SK-N-SH (cell line): ENCODE data around the gene MTA2. TPM values are rescaled to one million over a fixed set of nuclear protein-coding genes. Genes with fewer than 3 reads are reported as not detected.

Source experiments
- CTCF ChIA-PET: fragments of 300-600, 350-600 bp; formaldehyde crosslinking; extraction: SDS; loops from one replicate; lab custom pipeline; 2021; lab: Yijun Ruan, JAX
- POLR2A ChIA-PET: fragments of 350-600 bp; sonication (Branson Sonifier 250); formaldehyde crosslinking; extraction: SDS; loops from one replicate; lab custom pipeline; 2020; ENCODE audit warnings: antibody characterized with exemption, inconsistent platforms; lab: Yijun Ruan, JAX
- DNase-seq: peaks from one replicate; pipeline ENCODE4 v3.0.0; 2012
- H2AFZ ChIP-seq: fragments of 200-600 bp; sonication (generic); 2 replicates; pipeline ENCODE4 v1.8.1; 2016; ENCODE audit warnings: antibody characterized with exemption, mild to moderate bottlenecking, low read depth
- H3F3A ChIP-seq: fragments of 200-600 bp; sonication (generic); replicated peaks from 2 replicates; pipeline ENCODE3; 2016; ENCODE audit warnings: antibody characterized with exemption, mild to moderate bottlenecking; ENCODE audit not compliant: insufficient read depth
- H3K27ac ChIP-seq, 2 experiments: fragments of 200-500 bp in 1 of 2; fragments of 200-600 bp in 1 of 2; sonication (Bioruptor generic) in 1 of 2; sonication (generic), shearing (Covaris generic) in 1 of 2; 2 replicates each; pipeline versions ENCODE4 v1.5.1 to v1.6.1; 2014 to 2016; ENCODE audit warnings: low read depth in 2 of 2, inconsistent platforms in 1 of 2, low read length in 1 of 2, mild to moderate bottlenecking in 1 of 2, mixed read lengths in 1 of 2
- H3K27me3 ChIP-seq: fragments of 200-600 bp; sonication (generic), shearing (Covaris generic); 2 replicates; pipeline ENCODE4 v1.6.1; 2016; ENCODE audit warnings: mixed run types; ENCODE audit not compliant: insufficient read depth
- H3K36me3 ChIP-seq, 2 experiments: fragments of 200-500 bp in 1 of 2; fragments of 200-600 bp in 1 of 2; sonication (Bioruptor generic) in 1 of 2; sonication (generic) in 1 of 2; replicated peaks in 1 of 2; 2 replicates each; pipeline versions ENCODE3 to v1.5.1; 2014 to 2016; ENCODE audit warnings: low read length in 1 of 2, mild to moderate bottlenecking in 1 of 2; ENCODE audit not compliant: insufficient read depth in 2 of 2, control insufficient read depth in 1 of 2
- H3K4me1 ChIP-seq, 2 experiments: fragments of 200-500 bp in 1 of 2; fragments of 200-600 bp in 1 of 2; sonication (Bioruptor generic) in 1 of 2; sonication (generic), shearing (Covaris generic) in 1 of 2; 2 replicates each; pipeline versions ENCODE4 v1.5.1 to v1.6.1; 2014 to 2016; ENCODE audit warnings: low read depth in 1 of 2, low read length in 1 of 2, mixed run types in 1 of 2; ENCODE audit not compliant: insufficient read depth in 2 of 2, control insufficient read depth in 1 of 2
- H3K4me2 ChIP-seq: fragments of 200-600 bp; sonication (generic), shearing (Covaris generic); 2 replicates; pipeline ENCODE4 v1.6.1; 2017; ENCODE audit warnings: mixed run types
- H3K4me3 ChIP-seq, 2 experiments: fragments of 200-500 bp in 1 of 2; fragments of 200-600 bp in 1 of 2; sonication (Bioruptor generic) in 1 of 2; sonication (generic), shearing (Covaris generic) in 1 of 2; 2 replicates each; pipeline versions ENCODE4 v1.5.1 to v1.8.1; 2014 to 2016; ENCODE audit warnings: low read depth in 2 of 2, inconsistent platforms in 1 of 2, low read length in 1 of 2, mild to moderate bottlenecking in 1 of 2, mixed read lengths in 1 of 2, moderate library complexity in 1 of 2
- H3K79me2 ChIP-seq: fragments of 200-600 bp; sonication (generic); 2 replicates; pipeline ENCODE4 v1.8.1; 2017; ENCODE audit warnings: mild to moderate bottlenecking; ENCODE audit not compliant: insufficient read depth
- H3K9ac ChIP-seq: fragments of 200-600 bp; sonication (generic); 2 replicates; pipeline ENCODE4 v1.6.1; 2017; ENCODE audit warnings: mixed run types
- H3K9me2 ChIP-seq: fragments of 200-600 bp; sonication (generic); 2 replicates; pipeline ENCODE4 v1.6.1; 2017; ENCODE audit warnings: mixed run types
- H3K9me3 ChIP-seq: fragments of 200-600 bp; sonication (generic); 2 replicates; pipeline ENCODE4 v1.6.1; 2017; ENCODE audit warnings: mixed run types, mild to moderate bottlenecking, moderate library complexity
- H4K20me1 ChIP-seq: fragments of 200-600 bp; sonication (generic); 2 replicates; pipeline ENCODE4 v1.6.1; 2017; ENCODE audit warnings: mild to moderate bottlenecking, mixed run types; ENCODE audit not compliant: insufficient read depth
- CHD2 ChIP-seq: fragments of 150-350 bp; IDR thresholded peaks from 2 replicates; pipeline ENCODE4 v1.6.1; 2018; ENCODE audit warnings: low read length; ENCODE audit not compliant: partially characterized antibody
- EP300 ChIP-seq, 2 experiments: IDR thresholded peaks; 2 replicates each; pipeline versions ENCODE4 v1.4.0 to v1.6.1; 2012; ENCODE audit warnings: borderline replicate concordance in 1 of 2, low read depth in 1 of 2, low read length in 1 of 2
- FOXJ3 ChIP-seq: sonication (generic); formaldehyde crosslinking; IDR thresholded peaks from 2 replicates; pipeline ENCODE4 v1.5.1; 2020; ENCODE audit warnings: mild to moderate bottlenecking, missing genetic modification reagents
- FOXM1 ChIP-seq: IDR thresholded peaks from 2 replicates; pipeline ENCODE4 v1.4.0; 2012; ENCODE audit warnings: low read depth, mild to moderate bottlenecking
- GABPA ChIP-seq: IDR thresholded peaks from 2 replicates; pipeline ENCODE4 v1.4.0; 2012; ENCODE audit warnings: low read depth, mild to moderate bottlenecking
- JUND ChIP-seq: IDR thresholded peaks from 2 replicates; pipeline ENCODE4 v1.4.0; 2012
- MXI1 ChIP-seq: IDR thresholded peaks from 2 replicates; pipeline ENCODE4 v1.6.1; 2012; ENCODE audit warnings: mild to moderate bottlenecking, low read depth, low read length, improper control_type of control experiment
- NRF1 ChIP-seq: IDR thresholded peaks from 2 replicates; pipeline ENCODE4 v1.6.1; 2012; ENCODE audit warnings: low read depth, mild to moderate bottlenecking, low read length
- POLR2AphosphoS5 ChIP-seq: IDR thresholded peaks from 2 replicates; pipeline ENCODE4 v1.6.1; 2012; ENCODE audit warnings: low read depth, low read length
- RAD21 ChIP-seq: IDR thresholded peaks from 2 replicates; pipeline ENCODE4 v1.6.1; 2012; ENCODE audit warnings: mild to moderate bottlenecking, low read length
- RCOR1 ChIP-seq: fragments of 150-350 bp; IDR thresholded peaks from 2 replicates; pipeline ENCODE4 v1.6.1; 2017; ENCODE audit warnings: antibody characterized with exemption, low read length
- RXRA ChIP-seq: IDR thresholded peaks from 2 replicates; pipeline ENCODE4 v1.4.0; 2012; ENCODE audit warnings: low read depth, mild to moderate bottlenecking, borderline replicate concordance
- SIN3A ChIP-seq: IDR thresholded peaks from 2 replicates; pipeline ENCODE4 v1.6.1; 2012; ENCODE audit warnings: low read depth, mild to moderate bottlenecking, low read length, moderate library complexity, borderline replicate concordance
- TCF12 ChIP-seq: IDR thresholded peaks from 2 replicates; pipeline ENCODE4 v1.4.0; 2012
- TEAD4 ChIP-seq: IDR thresholded peaks from 2 replicates; pipeline ENCODE4 v1.4.0; 2012; ENCODE audit warnings: mild to moderate bottlenecking, borderline replicate concordance; ENCODE audit not compliant: insufficient read depth
- YY1 ChIP-seq: IDR thresholded peaks from 2 replicates; pipeline ENCODE4 v1.4.0; 2012; ENCODE audit warnings: low read depth, mild to moderate bottlenecking
- WGBS: methylation state at CpG from one replicate; pipeline ENCODE4 v1.1.6; 2017; ENCODE audit warnings: low lambda C conversion rate; 5-methylcytosine and 5-hydroxymethylcytosine counted together
- polyA plus RNA-seq, 3 experiments: library from polyadenylated mRNA; depleted of rRNA; stranded (reverse); fragments of >200 nt; gene quantifications; 2 replicates each; pipeline ENCODE4 v1.2.3, GENCODE V29; 2012
- TF ChIP-seq, protein P1 (sequence below): IDR thresholded peaks from 2 replicates; pipeline ENCODE4 v1.4.0; 2012; ENCODE audit warnings: low read depth, borderline replicate concordance
- TF ChIP-seq, protein P2 (sequence below): fragments of 150-350 bp; IDR thresholded peaks from 2 replicates; pipeline ENCODE4 v1.6.1; 2017; ENCODE audit warnings: antibody characterized with exemption, low read length, low read depth, borderline replicate concordance
- TF ChIP-seq, protein P3 (sequence below): fragments of 200-600 bp; sonication (generic); IDR thresholded peaks from 2 replicates; pipeline ENCODE4 v1.6.1; 2017; ENCODE audit warnings: antibody characterized with exemption, mild to moderate bottlenecking, moderate library complexity
- TF ChIP-seq, protein P4 (sequence below): IDR thresholded peaks from 2 replicates; pipeline ENCODE4 v1.6.1; 2012; ENCODE audit warnings: mild to moderate bottlenecking, low read depth, low read length, moderate library complexity
- TF ChIP-seq, protein P5 (sequence below): IDR thresholded peaks from 2 replicates; pipeline ENCODE4; 2012

Gene MTA2
- polyA plus RNA-seq, 1 of the 3 experiments (the other 2 are of a cell fraction): 18.4 TPM

DNA sequence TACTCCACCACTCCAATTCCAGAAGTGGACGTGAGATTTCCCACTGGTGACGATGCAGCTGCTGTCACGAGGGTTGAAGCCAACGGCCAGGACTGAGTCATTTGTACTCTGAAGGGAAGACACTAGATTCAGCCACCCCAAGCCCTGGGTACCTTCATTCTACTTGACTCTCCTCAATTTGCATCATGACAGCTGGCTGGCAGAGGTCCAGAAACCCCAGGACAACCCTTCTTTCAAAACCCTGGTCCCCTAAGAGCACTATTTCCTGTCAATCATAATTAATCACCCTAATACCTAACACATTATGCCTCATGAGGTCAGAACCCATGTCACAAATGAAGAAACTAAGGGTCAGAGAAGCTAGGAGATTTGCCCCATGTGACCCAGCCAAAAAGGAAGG is 6.0 kb upstream of the MTA2 start:
- POLR2A ChIA-PET: no interaction called here

DNA sequence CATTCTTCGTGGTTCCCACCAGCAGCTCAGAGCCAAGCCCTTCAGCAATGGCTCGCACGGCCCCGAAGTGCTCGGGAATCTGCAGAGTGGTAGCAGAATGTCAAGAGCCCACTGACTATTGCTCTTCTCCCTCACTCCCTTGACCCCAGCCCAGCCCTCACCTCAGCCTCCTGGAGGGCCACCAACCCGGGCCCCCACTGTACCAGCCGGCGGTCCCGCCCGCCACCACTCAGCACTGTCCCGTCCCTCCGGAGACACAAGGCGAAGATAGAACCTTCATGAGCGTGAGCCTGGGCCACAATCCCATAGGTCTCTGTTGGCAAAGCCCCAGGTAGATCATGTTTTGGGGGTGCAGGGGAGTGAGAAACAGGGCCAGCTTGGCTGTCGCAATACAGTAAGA is 4.2 kb upstream of the MTA2 start:
- H3K9me3 ChIP-seq: no peaks in the 10 kb centered on the region
- H2AFZ ChIP-seq: no peak overlapping the region
- peaks cover 16% of the 10 kb centered on the region for H3K79me2 ChIP-seq
- WGBS: 96% methylated on average over 5 of the region's 15 CpGs
- no peak overlapping the region for H3K4me3 ChIP-seq
- POLR2A ChIA-PET: interaction anchor here (0.7 to 1.5 kb wide), 2 partner anchors 15 to 124 kb away, joined by 3 to 5 read pairs; no protein-coding TSS in a partner anchor
- H3K4me1 ChIP-seq: peaks cover 0 to 9% of the 10 kb centered on the region in 2 experiments; a peak in 2 of 4 replicates
- no peaks in the 10 kb centered on the region for H4K20me1 ChIP-seq
- H3K27me3 ChIP-seq: no peaks in the 10 kb centered on the region
- peaks cover 21 to 27% of the 10 kb centered on the region in 2 experiments for H3K36me3 ChIP-seq
- no peak overlapping the region for H3K9ac ChIP-seq
- H3K9me2 ChIP-seq: no peaks in the 10 kb centered on the region
- no peak overlapping the region for H3K4me2 ChIP-seq
- no peak for DNase-seq
- H3F3A ChIP-seq: peaks cover 6% of the 10 kb centered on the region
- CTCF ChIA-PET: no interaction called here
- H3K27ac ChIP-seq: no peak overlapping the region
- TF ChIP-seq TEAD4 (no peak), FOXJ3 (CRISPR knock-in tag) (no peak), TCF12 (no peak), MXI1 (no peak), POLR2AphosphoS5 (no peak), RCOR1 (no peak), RAD21 (no peak), JUND (no peak), EP300 (IDR thresholded peaks at IDR 0.05; ENCODE audit: borderline replicate concordance in 1 of 2, low read depth in 1 of 2, low read length in 1 of 2) (no peak), NRF1 (no peak)
- TF ChIP-seq, protein P1, sequence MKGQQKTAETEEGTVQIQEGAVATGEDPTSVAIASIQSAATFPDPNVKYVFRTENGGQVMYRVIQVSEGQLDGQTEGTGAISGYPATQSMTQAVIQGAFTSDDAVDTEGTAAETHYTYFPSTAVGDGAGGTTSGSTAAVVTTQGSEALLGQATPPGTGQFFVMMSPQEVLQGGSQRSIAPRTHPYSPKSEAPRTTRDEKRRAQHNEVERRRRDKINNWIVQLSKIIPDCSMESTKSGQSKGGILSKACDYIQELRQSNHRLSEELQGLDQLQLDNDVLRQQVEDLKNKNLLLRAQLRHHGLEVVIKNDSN: no peak
- TF ChIP-seq, protein P2, sequence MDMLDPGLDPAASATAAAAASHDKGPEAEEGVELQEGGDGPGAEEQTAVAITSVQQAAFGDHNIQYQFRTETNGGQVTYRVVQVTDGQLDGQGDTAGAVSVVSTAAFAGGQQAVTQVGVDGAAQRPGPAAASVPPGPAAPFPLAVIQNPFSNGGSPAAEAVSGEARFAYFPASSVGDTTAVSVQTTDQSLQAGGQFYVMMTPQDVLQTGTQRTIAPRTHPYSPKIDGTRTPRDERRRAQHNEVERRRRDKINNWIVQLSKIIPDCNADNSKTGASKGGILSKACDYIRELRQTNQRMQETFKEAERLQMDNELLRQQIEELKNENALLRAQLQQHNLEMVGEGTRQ: no peak
- TF ChIP-seq, protein P3, sequence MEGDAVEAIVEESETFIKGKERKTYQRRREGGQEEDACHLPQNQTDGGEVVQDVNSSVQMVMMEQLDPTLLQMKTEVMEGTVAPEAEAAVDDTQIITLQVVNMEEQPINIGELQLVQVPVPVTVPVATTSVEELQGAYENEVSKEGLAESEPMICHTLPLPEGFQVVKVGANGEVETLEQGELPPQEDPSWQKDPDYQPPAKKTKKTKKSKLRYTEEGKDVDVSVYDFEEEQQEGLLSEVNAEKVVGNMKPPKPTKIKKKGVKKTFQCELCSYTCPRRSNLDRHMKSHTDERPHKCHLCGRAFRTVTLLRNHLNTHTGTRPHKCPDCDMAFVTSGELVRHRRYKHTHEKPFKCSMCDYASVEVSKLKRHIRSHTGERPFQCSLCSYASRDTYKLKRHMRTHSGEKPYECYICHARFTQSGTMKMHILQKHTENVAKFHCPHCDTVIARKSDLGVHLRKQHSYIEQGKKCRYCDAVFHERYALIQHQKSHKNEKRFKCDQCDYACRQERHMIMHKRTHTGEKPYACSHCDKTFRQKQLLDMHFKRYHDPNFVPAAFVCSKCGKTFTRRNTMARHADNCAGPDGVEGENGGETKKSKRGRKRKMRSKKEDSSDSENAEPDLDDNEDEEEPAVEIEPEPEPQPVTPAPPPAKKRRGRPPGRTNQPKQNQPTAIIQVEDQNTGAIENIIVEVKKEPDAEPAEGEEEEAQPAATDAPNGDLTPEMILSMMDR: no peak

More for the DNA sequence above, 6.0 kb upstream of the MTA2 start:
- no peak for DNase-seq
- Histone ChIP-seq H4K20me1 (no peaks in the 10 kb centered on the region), H3K27me3 (no peaks in the 10 kb centered on the region), H3K4me1 (peaks cover 4 to 13% of the 10 kb centered on the region in 2 experiments; a peak in 2 of 4 replicates), H3K9me3 (no peaks in the 10 kb centered on the region), H3K27ac (no peak overlapping the region), H2AFZ (no peak overlapping the region), H3K36me3 (peaks cover 21 to 27% of the 10 kb centered on the region in 2 experiments), H3K4me3 (no peak overlapping the region)
- TF ChIP-seq SIN3A (no peak), CHD2 (no peak), RXRA (no peak), YY1 (no peak), GABPA (no peak), FOXM1 (no peak)
- TF ChIP-seq, protein P4, sequence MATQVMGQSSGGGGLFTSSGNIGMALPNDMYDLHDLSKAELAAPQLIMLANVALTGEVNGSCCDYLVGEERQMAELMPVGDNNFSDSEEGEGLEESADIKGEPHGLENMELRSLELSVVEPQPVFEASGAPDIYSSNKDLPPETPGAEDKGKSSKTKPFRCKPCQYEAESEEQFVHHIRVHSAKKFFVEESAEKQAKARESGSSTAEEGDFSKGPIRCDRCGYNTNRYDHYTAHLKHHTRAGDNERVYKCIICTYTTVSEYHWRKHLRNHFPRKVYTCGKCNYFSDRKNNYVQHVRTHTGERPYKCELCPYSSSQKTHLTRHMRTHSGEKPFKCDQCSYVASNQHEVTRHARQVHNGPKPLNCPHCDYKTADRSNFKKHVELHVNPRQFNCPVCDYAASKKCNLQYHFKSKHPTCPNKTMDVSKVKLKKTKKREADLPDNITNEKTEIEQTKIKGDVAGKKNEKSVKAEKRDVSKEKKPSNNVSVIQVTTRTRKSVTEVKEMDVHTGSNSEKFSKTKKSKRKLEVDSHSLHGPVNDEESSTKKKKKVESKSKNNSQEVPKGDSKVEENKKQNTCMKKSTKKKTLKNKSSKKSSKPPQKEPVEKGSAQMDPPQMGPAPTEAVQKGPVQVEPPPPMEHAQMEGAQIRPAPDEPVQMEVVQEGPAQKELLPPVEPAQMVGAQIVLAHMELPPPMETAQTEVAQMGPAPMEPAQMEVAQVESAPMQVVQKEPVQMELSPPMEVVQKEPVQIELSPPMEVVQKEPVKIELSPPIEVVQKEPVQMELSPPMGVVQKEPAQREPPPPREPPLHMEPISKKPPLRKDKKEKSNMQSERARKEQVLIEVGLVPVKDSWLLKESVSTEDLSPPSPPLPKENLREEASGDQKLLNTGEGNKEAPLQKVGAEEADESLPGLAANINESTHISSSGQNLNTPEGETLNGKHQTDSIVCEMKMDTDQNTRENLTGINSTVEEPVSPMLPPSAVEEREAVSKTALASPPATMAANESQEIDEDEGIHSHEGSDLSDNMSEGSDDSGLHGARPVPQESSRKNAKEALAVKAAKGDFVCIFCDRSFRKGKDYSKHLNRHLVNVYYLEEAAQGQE: no peak
- TF ChIP-seq, protein P5, sequence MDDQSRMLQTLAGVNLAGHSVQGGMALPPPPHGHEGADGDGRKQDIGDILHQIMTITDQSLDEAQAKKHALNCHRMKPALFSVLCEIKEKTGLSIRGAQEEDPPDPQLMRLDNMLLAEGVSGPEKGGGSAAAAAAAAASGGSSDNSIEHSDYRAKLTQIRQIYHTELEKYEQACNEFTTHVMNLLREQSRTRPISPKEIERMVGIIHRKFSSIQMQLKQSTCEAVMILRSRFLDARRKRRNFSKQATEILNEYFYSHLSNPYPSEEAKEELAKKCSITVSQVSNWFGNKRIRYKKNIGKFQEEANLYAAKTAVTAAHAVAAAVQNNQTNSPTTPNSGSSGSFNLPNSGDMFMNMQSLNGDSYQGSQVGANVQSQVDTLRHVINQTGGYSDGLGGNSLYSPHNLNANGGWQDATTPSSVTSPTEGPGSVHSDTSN: no peak
- TF ChIP-seq, all 33 proteins: peak for 0
- Histone ChIP-seq H3F3A (peaks cover 18% of the 10 kb centered on the region), H3K4me2 (no peak overlapping the region), H3K9me2 (no peaks in the 10 kb centered on the region), H3K79me2 (peaks cover 17% of the 10 kb centered on the region; the same call in 1 of the 2 replicates), H3K9ac (no peak overlapping the region)
- WGBS: 79% methylated on average over 4 of the region's 4 CpGs
- CTCF ChIA-PET: interaction anchor here (0.9 to 6.9 kb wide), 4 partner anchors 13 to 179 kb away, joined by 4 to 69 read pairs (median 6); partner anchors contain the start of genes B3GAT3 and TUT1
